Osteocyte (in vitro differentiated cells): ENCODE measurements around the gene DGKD. TPM values are rescaled to one million over a fixed set of nuclear protein-coding genes. Genes with fewer than 3 reads are reported as not detected.

Experiments used
- DNase-seq: peaks from one replicate; pipeline ENCODE4 v3.0.0; 2021; ENCODE audit warnings: mixed read lengths; ENCODE audit not compliant: unreplicated experiment; ENCODE audit errors: extremely low spot score
- H3K27ac Mint-ChIP-seq: one replicate; pipeline ENCODE4 v1.8.0; 2021; ENCODE audit warnings: mild to moderate bottlenecking, mixed read lengths; ENCODE audit not compliant: unreplicated experiment
- H3K27me3 Mint-ChIP-seq: one replicate; pipeline ENCODE4 v1.8.0; 2021; ENCODE audit warnings: mixed read lengths; ENCODE audit not compliant: unreplicated experiment
- H3K36me3 Mint-ChIP-seq: one replicate; pipeline ENCODE4 v1.8.0; 2021; ENCODE audit warnings: mixed read lengths; ENCODE audit not compliant: unreplicated experiment
- H3K4me1 Mint-ChIP-seq: one replicate; pipeline ENCODE4 v1.8.0; 2021; ENCODE audit warnings: mixed read lengths; ENCODE audit not compliant: unreplicated experiment
- H3K4me3 Mint-ChIP-seq: one replicate; pipeline ENCODE4 v1.8.0; 2021; ENCODE audit warnings: mild to moderate bottlenecking, moderate library complexity, mixed read lengths; ENCODE audit not compliant: unreplicated experiment
- H3K9me3 Mint-ChIP-seq: one replicate; pipeline ENCODE4 v1.8.0; 2021; ENCODE audit warnings: mixed read lengths; ENCODE audit not compliant: unreplicated experiment
- total RNA-seq: library from RNA; stranded (reverse); gene quantifications from 2 replicates; pipeline ENCODE4 v1.2.1, GENCODE V29; 2021
- TF ChIP-seq, protein P1 (sequence below): fragments of 200-600 bp; sonication (generic); IDR thresholded peaks from 2 replicates; pipeline ENCODE4 v1.5.0; 2021; ENCODE audit warnings: antibody characterized with exemption, mild to moderate bottlenecking, moderate library complexity

Gene DGKD
- total RNA-seq, 1 donor from 2014 or later = 70.5 TPM

DNA sequence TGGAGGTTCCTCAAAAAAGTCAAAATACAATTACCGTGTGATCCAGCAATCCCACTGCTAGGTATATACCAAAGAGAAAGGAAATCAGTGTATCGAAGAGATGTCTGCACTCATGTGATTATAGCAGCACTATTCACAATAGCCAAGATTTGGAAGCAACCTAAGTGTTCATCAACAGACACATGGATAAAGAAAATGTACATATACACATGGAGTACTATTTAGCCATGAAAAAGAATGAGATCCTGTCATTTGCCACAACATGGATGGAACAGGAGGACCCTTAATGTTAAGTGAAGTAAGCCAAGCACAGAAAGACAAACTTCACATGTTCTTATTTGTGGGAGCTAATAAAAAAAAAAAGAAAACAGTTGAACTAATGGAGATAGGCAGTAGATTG, 78.7 kb downstream of the DGKD start:
- H3K9me3 Mint-ChIP-seq = peaks cover 6% of the 10 kb centered on the region
- no peak overlapping the region for H3K4me3 Mint-ChIP-seq
- peaks cover 25% of the 10 kb centered on the region for H3K4me1 Mint-ChIP-seq
- DNase-seq = no peak
- no peaks in the 10 kb centered on the region for H3K27me3 Mint-ChIP-seq
- no peak overlapping the region for H3K27ac Mint-ChIP-seq
- TF ChIP-seq, protein P1, sequence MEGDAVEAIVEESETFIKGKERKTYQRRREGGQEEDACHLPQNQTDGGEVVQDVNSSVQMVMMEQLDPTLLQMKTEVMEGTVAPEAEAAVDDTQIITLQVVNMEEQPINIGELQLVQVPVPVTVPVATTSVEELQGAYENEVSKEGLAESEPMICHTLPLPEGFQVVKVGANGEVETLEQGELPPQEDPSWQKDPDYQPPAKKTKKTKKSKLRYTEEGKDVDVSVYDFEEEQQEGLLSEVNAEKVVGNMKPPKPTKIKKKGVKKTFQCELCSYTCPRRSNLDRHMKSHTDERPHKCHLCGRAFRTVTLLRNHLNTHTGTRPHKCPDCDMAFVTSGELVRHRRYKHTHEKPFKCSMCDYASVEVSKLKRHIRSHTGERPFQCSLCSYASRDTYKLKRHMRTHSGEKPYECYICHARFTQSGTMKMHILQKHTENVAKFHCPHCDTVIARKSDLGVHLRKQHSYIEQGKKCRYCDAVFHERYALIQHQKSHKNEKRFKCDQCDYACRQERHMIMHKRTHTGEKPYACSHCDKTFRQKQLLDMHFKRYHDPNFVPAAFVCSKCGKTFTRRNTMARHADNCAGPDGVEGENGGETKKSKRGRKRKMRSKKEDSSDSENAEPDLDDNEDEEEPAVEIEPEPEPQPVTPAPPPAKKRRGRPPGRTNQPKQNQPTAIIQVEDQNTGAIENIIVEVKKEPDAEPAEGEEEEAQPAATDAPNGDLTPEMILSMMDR = no peak
- H3K36me3 Mint-ChIP-seq = peaks cover 23% of the 10 kb centered on the region

DNA sequence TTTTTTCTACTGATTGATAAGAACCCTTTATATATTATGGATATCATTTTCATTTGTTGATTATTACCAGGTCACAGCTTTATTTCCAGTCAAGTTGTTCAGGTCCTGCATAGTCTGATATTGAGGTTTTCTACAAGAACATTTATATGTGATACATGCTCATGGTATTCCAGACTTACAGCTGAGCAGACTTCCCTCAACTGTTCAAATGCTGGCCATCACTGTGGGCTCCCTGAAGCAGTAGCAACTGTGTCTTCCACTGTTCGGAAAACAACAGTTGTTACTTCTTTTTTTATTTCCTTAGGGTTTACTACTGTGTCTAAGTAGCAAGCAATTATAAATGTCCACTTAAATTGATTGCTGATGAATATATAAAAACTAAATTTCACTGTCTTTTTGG, 79.5 kb downstream of the DGKD start:
- Mint-ChIP-seq H3K4me3 (no peak overlapping the region), H3K9me3 (peaks cover 6% of the 10 kb centered on the region), H3K27me3 (no peaks in the 10 kb centered on the region), H3K27ac (no peak overlapping the region), H3K4me1 (peaks cover 24% of the 10 kb centered on the region), H3K36me3 (peaks cover 26% of the 10 kb centered on the region)
- DNase-seq = no peak
- TF ChIP-seq, protein P1 = no peak

DNA sequence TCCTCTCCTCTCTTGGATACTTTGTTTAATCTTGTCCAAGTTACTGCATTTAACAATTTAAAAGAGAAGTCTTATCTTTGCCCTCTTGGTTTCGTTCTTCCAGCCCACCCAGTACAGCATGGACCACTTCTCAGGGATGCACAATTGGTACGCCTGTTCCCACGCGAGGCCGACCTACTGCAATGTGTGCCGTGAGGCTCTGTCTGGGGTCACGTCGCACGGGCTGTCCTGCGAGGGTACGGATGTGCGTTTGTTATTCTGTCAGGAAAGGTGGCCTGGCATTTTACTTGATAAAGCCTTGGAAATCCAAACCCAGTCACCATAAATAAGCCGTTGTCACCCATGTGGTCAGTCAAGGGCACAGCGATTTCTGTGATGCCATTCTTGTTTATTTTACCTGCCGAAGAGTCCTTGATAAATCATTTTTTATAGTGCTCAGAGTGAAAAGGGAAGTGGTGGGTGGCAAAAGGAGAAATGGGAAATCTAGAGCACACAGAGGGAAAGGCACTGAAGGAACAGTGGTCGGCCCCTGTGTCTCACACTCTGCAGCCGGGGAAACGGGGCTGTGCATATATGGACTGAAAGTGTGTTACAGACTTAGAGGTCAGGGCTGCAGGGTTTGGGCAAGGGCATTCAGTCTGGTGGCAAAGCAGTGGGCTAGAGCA, 80.5 kb downstream of the DGKD start:
- DNase-seq = peak; percentile 53

DNA sequence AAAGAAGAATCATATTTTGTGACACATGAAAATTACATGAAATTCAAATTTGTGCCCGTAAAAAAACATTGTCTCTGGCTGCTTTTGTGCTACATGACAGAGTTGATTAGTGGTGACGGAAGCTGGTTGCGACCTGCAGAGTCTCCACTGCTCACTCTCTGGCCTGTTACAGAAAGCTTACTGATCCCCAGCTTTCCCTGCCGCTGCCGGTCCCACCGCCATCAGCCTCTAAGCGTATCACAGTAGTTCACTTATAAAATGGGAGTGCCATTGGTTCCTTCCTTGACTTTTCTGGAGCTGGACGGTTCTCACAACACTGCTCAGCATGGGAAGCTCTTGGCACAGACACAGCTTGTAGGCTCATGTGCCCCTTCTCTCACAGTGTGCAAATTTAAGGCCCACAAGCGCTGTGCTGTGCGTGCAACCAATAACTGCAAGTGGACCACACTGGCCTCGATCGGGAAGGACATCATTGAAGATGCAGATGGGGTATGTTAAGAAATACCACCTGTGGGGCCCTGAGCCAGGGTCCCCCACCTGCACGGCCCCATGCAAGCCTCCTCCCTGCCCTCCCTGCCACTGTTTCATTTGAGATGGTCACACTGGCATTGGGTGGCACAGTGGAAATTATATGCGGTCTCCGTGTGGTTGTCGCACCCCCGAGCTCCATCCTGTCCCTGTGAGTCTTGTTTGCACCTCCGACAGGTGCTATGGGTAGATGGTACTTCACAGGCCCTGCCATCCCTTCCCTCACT, 81.3 kb downstream of the DGKD start:
- Mint-ChIP-seq H3K4me3 (no peak overlapping the region), H3K4me1 (peaks cover 8% of the 10 kb centered on the region), H3K27me3 (no peaks in the 10 kb centered on the region), H3K27ac (no peak overlapping the region), H3K9me3 (peaks cover 6% of the 10 kb centered on the region), H3K36me3 (peaks cover 31% of the 10 kb centered on the region)
- peak; percentile 64 for DNase-seq
- TF ChIP-seq, protein P1 = no peak

More for the DNA sequence above, 80.5 kb downstream of the DGKD start:
- H3K4me3 Mint-ChIP-seq = no peak overlapping the region
- no peaks in the 10 kb centered on the region for H3K27me3 Mint-ChIP-seq
- peaks cover 15% of the 10 kb centered on the region for H3K4me1 Mint-ChIP-seq
- peaks cover 29% of the 10 kb centered on the region for H3K36me3 Mint-ChIP-seq
- TF ChIP-seq, protein P1 = no peak
- H3K9me3 Mint-ChIP-seq = peaks cover 6% of the 10 kb centered on the region
- H3K27ac Mint-ChIP-seq = peak overlapping the region; percentile 27

DNA sequence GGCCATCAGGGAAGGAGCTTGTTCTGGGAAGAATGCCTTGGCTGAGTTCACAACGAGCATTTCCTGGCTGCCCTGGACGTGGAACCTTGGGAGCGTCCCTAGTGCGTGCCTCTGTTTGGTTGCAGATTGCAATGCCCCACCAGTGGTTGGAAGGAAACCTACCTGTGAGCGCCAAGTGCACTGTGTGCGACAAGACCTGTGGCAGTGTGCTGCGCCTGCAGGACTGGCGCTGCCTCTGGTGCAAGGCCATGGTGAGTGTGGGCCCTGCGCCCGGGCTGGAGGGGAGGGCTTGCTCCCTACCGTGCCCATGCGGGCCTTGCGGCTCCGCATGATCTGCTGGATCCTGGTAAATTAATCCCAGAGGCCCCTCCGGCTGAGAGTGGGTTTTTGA, 81.9 kb downstream of the DGKD start:
- no peaks in the 10 kb centered on the region for H3K27me3 Mint-ChIP-seq
- TF ChIP-seq, protein P1 = no peak
- DNase-seq = no peak
- no peak overlapping the region for H3K27ac Mint-ChIP-seq
- H3K4me1 Mint-ChIP-seq = peaks cover 3% of the 10 kb centered on the region
- peaks cover 34% of the 10 kb centered on the region for H3K36me3 Mint-ChIP-seq
- H3K9me3 Mint-ChIP-seq = peaks cover 6% of the 10 kb centered on the region
- no peak overlapping the region for H3K4me3 Mint-ChIP-seq
